ENCODE results near the gene MIF4GD. TPM values are rescaled to one million over a fixed set of nuclear protein-coding genes. Genes with fewer than 3 reads are reported as not detected.

Gene MIF4GD
- total RNA-seq, 1 experiment from 2014 or later = 25.7 TPM

- intact Hi-C loops (cut with micrococcal nuclease; ENCODE audit: unreplicated experiment) = no loop called here
- no peaks in the 10 kb centered on the region for H3K27me3 Mint-ChIP-seq (ENCODE audit: unreplicated experiment)
Measured at GRCh38 chr17:75249564-75249963, 21.5 kb downstream of the MIF4GD start.

GRCh38 chr17:75246404-75246803 lies 24.6 kb downstream of the MIF4GD start:
- TF ChIP-seq CTCF (IDR thresholded peaks at IDR 0.05; ENCODE audit: unreplicated experiment) = no peak
- Mint-ChIP-seq H3K36me3 (ENCODE audit: insufficient read depth, unreplicated experiment) (peaks cover 38% of the 10 kb centered on the region), H3K9me3 (ENCODE audit: low read depth, unreplicated experiment) (no peaks in the 10 kb centered on the region), H3K27ac (ENCODE audit: unreplicated experiment) (no peak overlapping the region), H3K4me1 (ENCODE audit: low read depth, unreplicated experiment) (peaks cover 11% of the 10 kb centered on the region), H3K4me3 (ENCODE audit: low read depth, unreplicated experiment) (no peak overlapping the region), H3K27me3 (ENCODE audit: unreplicated experiment) (no peaks in the 10 kb centered on the region)
- CTCF ChIA-PET = interaction anchor here (0.7 to 1.1 kb wide), 2 partner anchors 40 to 285 kb away, joined by 3 read pairs; no protein-coding TSS in a partner anchor
- intact Hi-C loops (cut with micrococcal nuclease; ENCODE audit: unreplicated experiment) = no loop called here
- BruUV-seq (replicated peaks) = no TSS peak
- no peak for DNase-seq

More at GRCh38 chr17:75249564-75249963, 21.5 kb downstream of the MIF4GD start:
- Mint-ChIP-seq H3K27ac (ENCODE audit: unreplicated experiment) (peak overlapping the region; percentile 73), H3K36me3 (ENCODE audit: insufficient read depth, unreplicated experiment) (peaks cover 26% of the 10 kb centered on the region), H3K4me1 (ENCODE audit: low read depth, unreplicated experiment) (peaks cover 30% of the 10 kb centered on the region), H3K9me3 (ENCODE audit: low read depth, unreplicated experiment) (no peaks in the 10 kb centered on the region), H3K4me3 (ENCODE audit: low read depth, unreplicated experiment) (peak overlapping the region; percentile 18)
- CTCF ChIA-PET = interaction anchor here (0.6 to 1.5 kb wide), 4 partner anchors 10 to 349 kb away, joined by 3 to 9 read pairs (median 6); partner anchors contain the start of genes GGA3 and MRPS7
- DNase-seq = no peak
- no peak for TF ChIP-seq CTCF (IDR thresholded peaks at IDR 0.05; ENCODE audit: unreplicated experiment)
- BruUV-seq (replicated peaks) = no TSS peak

GRCh38 chr17:75245011-75245410 lies 26.0 kb downstream of the MIF4GD start:
- peaks cover 7% of the 10 kb centered on the region for H3K4me1 Mint-ChIP-seq (ENCODE audit: low read depth, unreplicated experiment)
- H3K27me3 Mint-ChIP-seq (ENCODE audit: unreplicated experiment) = no peaks in the 10 kb centered on the region
- intact Hi-C loops (cut with micrococcal nuclease; ENCODE audit: unreplicated experiment) = no loop called here
- no peak for TF ChIP-seq CTCF (IDR thresholded peaks at IDR 0.05; ENCODE audit: unreplicated experiment)
- no peak overlapping the region for H3K27ac Mint-ChIP-seq (ENCODE audit: unreplicated experiment)
- DNase-seq = no peak
- H3K36me3 Mint-ChIP-seq (ENCODE audit: insufficient read depth, unreplicated experiment) = peaks cover 48% of the 10 kb centered on the region
- CTCF ChIA-PET = no interaction called here
- no peak overlapping the region for H3K4me3 Mint-ChIP-seq (ENCODE audit: low read depth, unreplicated experiment)
- no TSS peak for BruUV-seq (replicated peaks)
- no peaks in the 10 kb centered on the region for H3K9me3 Mint-ChIP-seq (ENCODE audit: low read depth, unreplicated experiment)

- DNase-seq = no peak
- no peaks in the 10 kb centered on the region for H3K9me3 Mint-ChIP-seq (ENCODE audit: low read depth, unreplicated experiment)
- no peaks in the 10 kb centered on the region for H3K4me1 Mint-ChIP-seq (ENCODE audit: low read depth, unreplicated experiment)
- H3K36me3 Mint-ChIP-seq (ENCODE audit: insufficient read depth, unreplicated experiment) = peaks cover 52% of the 10 kb centered on the region
- BruUV-seq (replicated peaks) = no TSS peak
- TF ChIP-seq CTCF (IDR thresholded peaks at IDR 0.05; ENCODE audit: unreplicated experiment) = no peak
- CTCF ChIA-PET = interaction anchor here (0.5 to 0.6 kb wide), 3 partner anchors 25 to 325 kb away, joined by 3 to 5 read pairs (median 4); no protein-coding TSS in a partner anchor
- H3K27me3 Mint-ChIP-seq (ENCODE audit: unreplicated experiment) = no peaks in the 10 kb centered on the region
- intact Hi-C loops (cut with micrococcal nuclease; ENCODE audit: unreplicated experiment) = no loop called here
- no peak overlapping the region for H3K4me3 Mint-ChIP-seq (ENCODE audit: low read depth, unreplicated experiment)
- H3K27ac Mint-ChIP-seq (ENCODE audit: unreplicated experiment) = no peak overlapping the region
Measured at GRCh38 chr17:75244133-75244866, 26.7 kb downstream of the MIF4GD start.

Measured in Calu3 (cell line).